UCSD-AML1 (cell line): ENCODE results near the gene EXO5.
"Not testable (repeated sequence)": the region's sequence is repeated elsewhere in the genome, so short reads cannot be mapped to it uniquely, and the experiment has no call there.

Source experiments
- DNase-seq: peaks from one replicate; lab custom pipeline; 2025; ENCODE audit not compliant: unreplicated experiment; lab: John Stamatoyannopoulos, UW

Gene EXO5

GRCh38 chr1:40553017-40553416, 44.5 kb downstream of the EXO5 start:
- DNase-seq, result no peak

- not testable (repeated sequence) for DNase-seq
These were observed 46.2 kb downstream of the EXO5 start for GRCh38 chr1:40554807-40555206.

GRCh38 chr1:40556121-40556520, 47.6 kb downstream of the EXO5 start:
- DNase-seq, result no peak

GRCh38 chr1:40558241-40558640, 49.7 kb downstream of the EXO5 start:
- DNase-seq, result not testable (repeated sequence)

GRCh38 chr1:40562185-40562584, 53.6 kb downstream of the EXO5 start:
- DNase-seq, result no peak

GRCh38 chr1:40563266-40563665, 54.7 kb downstream of the EXO5 start:
- no peak for DNase-seq

- DNase-seq, result no peak
These were observed 55.9 kb downstream of the EXO5 start for GRCh38 chr1:40564506-40564905.

- DNase-seq, result no peak
These were observed 56.3 kb downstream of the EXO5 start for GRCh38 chr1:40564913-40565312.
